Measurements from ENCODE around the gene HDGF.
"Not testable (repeated sequence)": the region's sequence is repeated elsewhere in the genome, so short reads cannot be mapped to it uniquely, and the experiment has no call there.

The HDGF gene

GRCh38 chr1:156767101-156767878, 15.8 kb upstream of the HDGF start, which contains the start of gene PRCC:
Gene PRCC, plus strand, starts transcription at chr1:156767535. Its CDS starts 237 bp downstream, at chr1:156767772.
- DNase-seq (ENCODE audit: low read depth), result peak; percentile 100
- no peak for TF ChIP-seq CTCF (IDR thresholded peaks at IDR 0.05; ENCODE audit: low read depth, low read length, missing control alignments)
- peak within 1 kb of the TSS; percentile 79 for H3K4me3 ChIP-seq (ENCODE audit: low read depth, low read length)

- TF ChIP-seq CTCF (IDR thresholded peaks at IDR 0.05; ENCODE audit: low read depth, low read length, missing control alignments), result no peak
- DNase-seq (ENCODE audit: low read depth), result no peak
- H3K4me3 ChIP-seq (ENCODE audit: low read depth, low read length), result peak overlapping the region; percentile 79
These were observed 15.0 kb upstream of the HDGF start for GRCh38 chr1:156766298-156767100.

- no peak for DNase-seq (ENCODE audit: low read depth)
- no peak overlapping the region; the same call in 1 of the 2 replicates for H3K4me3 ChIP-seq (ENCODE audit: low read depth, low read length)
- TF ChIP-seq CTCF (IDR thresholded peaks at IDR 0.05; ENCODE audit: low read depth, low read length, missing control alignments), result no peak
These were observed 14.2 kb upstream of the HDGF start for GRCh38 chr1:156765666-156766065.

GRCh38 chr1:156765136-156765535, 13.7 kb upstream of the HDGF start:
- not testable (repeated sequence) for H3K4me3 ChIP-seq (ENCODE audit: low read depth, low read length); DNase-seq (ENCODE audit: low read depth)

- no peak for TF ChIP-seq CTCF (IDR thresholded peaks at IDR 0.05; ENCODE audit: low read depth, low read length, missing control alignments)
- DNase-seq (ENCODE audit: low read depth), result no peak
- H3K4me3 ChIP-seq (ENCODE audit: low read depth, low read length), result no peak overlapping the region
These were observed 9.3 kb upstream of the HDGF start for GRCh38 chr1:156760796-156761104.

GRCh38 chr1:156760092-156760795, 8.8 kb upstream of the HDGF start:
- no peak for TF ChIP-seq CTCF (IDR thresholded peaks at IDR 0.05; ENCODE audit: low read depth, low read length, missing control alignments)
- no peak overlapping the region for H3K4me3 ChIP-seq (ENCODE audit: low read depth, low read length)
- no peak for DNase-seq (ENCODE audit: low read depth)

GRCh38 chr1:156757572-156758253, 6.2 kb upstream of the HDGF start:
- not testable (repeated sequence) for H3K4me3 ChIP-seq (ENCODE audit: low read depth, low read length); DNase-seq (ENCODE audit: low read depth)
